K562 (cell line): ENCODE data around the gene GNAT2. TPM values are rescaled to one million over a fixed set of nuclear protein-coding genes. Genes with fewer than 3 reads are reported as not detected.
A peak's percentile ranks its signal among the peaks of the same experiment; 100 is the strongest.

Source experiments
- ATAC-seq: fragments of 200-7000 bp; cut with Tn5 transposase; 3 replicates; pipeline ENCODE4 v1.9.1; 2020; ENCODE audit warnings: moderate library complexity
- BruUV-seq: library from RNA; stranded (reverse); fragments of 400-500 nt; replicated peaks from 2 replicates; lab custom pipeline; 2021; lab: Mats Ljungman, UMichigan
- CTCF ChIA-PET: fragments of 300-600 bp; formaldehyde crosslinking; extraction: SDS; loops from one replicate; lab custom pipeline; 2021; ENCODE audit warnings: low intra/inter-chr PET ratio; lab: Yijun Ruan, JAX
- POLR2A ChIA-PET: fragments of 300-600, 350-650 bp; sonication (Branson Sonifier 250); formaldehyde crosslinking; extraction: SDS; loops from one replicate; lab custom pipeline; 2021; ENCODE audit warnings: antibody characterized with exemption, inconsistent platforms; lab: Yijun Ruan, JAX
- DNase-seq, 4 experiments: peaks; one replicate each; pipeline versions ENCODE4 v3.0.0 to v3.0.0-alpha.2; 2011 to 2018; ENCODE audit warnings: low spot score in 3 of 4, mixed read lengths in 3 of 4; ENCODE audit errors: extremely low read depth in 1 of 4
- FAIRE-seq: peaks from 2 replicates; lab custom pipeline; 2011; peaks lifted over from hg19 to GRCh38; lab: Jason Lieb, UNC
- H2AFZ ChIP-seq: 2 replicates; pipeline ENCODE4 v1.6.0; 2011; ENCODE audit warnings: low read depth, low read length, control low read depth, inconsistent platforms
- H3K27ac ChIP-seq: fragments of 200-600 bp; 3 replicates; pipeline ENCODE4 v1.8.0; 2011; ENCODE audit warnings: low read depth, mild to moderate bottlenecking, control low read depth, inconsistent platforms, low read length, moderate library complexity, mixed read lengths; ENCODE audit errors: extremely low read depth
- H3K27me3 ChIP-seq, 2 experiments: fragments of 300-600 bp in 1 of 2; 2 replicates in 1 of 2; 3 replicates in 1 of 2; pipeline versions ENCODE4 v1.6.0 to v1.8.0; 2011; ENCODE audit warnings: inconsistent platforms in 2 of 2, low read length in 2 of 2, mild to moderate bottlenecking in 1 of 2, mixed read lengths in 1 of 2, moderate library complexity in 1 of 2; ENCODE audit not compliant: control insufficient read depth in 2 of 2, insufficient read depth in 2 of 2
- H3K36me3 ChIP-seq: fragments of 300-600 bp; 3 replicates; pipeline ENCODE4 v1.8.0; 2011; ENCODE audit warnings: mild to moderate bottlenecking, low read length, inconsistent platforms; ENCODE audit not compliant: control insufficient read depth, insufficient read depth
- H3K4me1 ChIP-seq, 2 experiments: fragments of 200-600 bp in 1 of 2; replicated peaks in 1 of 2; 2 replicates in 1 of 2; 3 replicates in 1 of 2; pipeline versions ENCODE4 v1.5.1 to v1.8.0; 2011; ENCODE audit warnings: inconsistent platforms in 2 of 2, low read length in 2 of 2, mild to moderate bottlenecking in 1 of 2, mixed read lengths in 1 of 2, moderate library complexity in 1 of 2; ENCODE audit not compliant: control insufficient read depth in 2 of 2, insufficient read depth in 2 of 2
- H3K4me2 ChIP-seq: 2 replicates; pipeline ENCODE4 v1.6.1; 2011; ENCODE audit warnings: low read length, control low read depth, inconsistent platforms, mixed read lengths; ENCODE audit not compliant: insufficient read depth
- H3K4me3 ChIP-seq: fragments of 200-600 bp; sonication (generic), shearing (Covaris generic); 2 replicates; pipeline ENCODE4 v1.5.1; 2016; ENCODE audit warnings: control low read depth, inconsistent platforms
- H3K79me2 ChIP-seq: fragments of 200-600 bp; 3 replicates; pipeline ENCODE4 v1.8.0; 2011; ENCODE audit warnings: low read length, inconsistent platforms; ENCODE audit not compliant: control insufficient read depth, insufficient read depth
- H3K9ac ChIP-seq, 2 experiments: 2 replicates each; pipeline versions ENCODE4 v1.6.0 to v1.6.1; 2011; ENCODE audit warnings: low read depth in 2 of 2, low read length in 2 of 2, control low read depth in 1 of 2, inconsistent platforms in 1 of 2, mild to moderate bottlenecking in 1 of 2, mixed read lengths in 1 of 2; ENCODE audit not compliant: insufficient read depth in 1 of 2
- H3K9me1 ChIP-seq: one replicate; pipeline ENCODE4 v1.6.0; 2011; ENCODE audit warnings: inconsistent platforms, mild to moderate bottlenecking, low read length, moderate library complexity; ENCODE audit not compliant: control insufficient read depth, insufficient read depth
- H3K9me3 ChIP-seq: replicated peaks from 2 replicates; pipeline ENCODE4 v1.5.1; 2011; ENCODE audit warnings: low read depth, low read length, inconsistent platforms; ENCODE audit not compliant: control insufficient read depth, insufficient read depth
- H4K20me1 ChIP-seq: replicated peaks from 2 replicates; pipeline ENCODE4 v1.6.1; 2011; ENCODE audit warnings: low read length, inconsistent platforms, mixed read lengths; ENCODE audit not compliant: control insufficient read depth, insufficient read depth
- NCOA4 ChIP-seq: fragments of 450-650 bp; IDR thresholded peaks from 2 replicates; pipeline ENCODE4 v1.6.1; 2018; ENCODE audit warnings: mild to moderate bottlenecking; ENCODE audit not compliant: partially characterized antibody
- NR4A1 ChIP-seq, 2 experiments: fragments of 250-450 bp in 1 of 2; fragments of 450-650 bp in 1 of 2; sonication (Bioruptor Pico) in 1 of 2; IDR thresholded peaks; 2 replicates each; pipeline versions ENCODE4 v1.4.0 to v1.6.1; 2016 to 2020; ENCODE audit warnings: mild to moderate bottlenecking in 2 of 2, missing compliant biosample characterization in 1 of 2, missing genetic modification characterization in 1 of 2, moderate library complexity in 1 of 2
- RBFOX2 ChIP-seq: fragments of 200-400 bp; formaldehyde crosslinking; IDR thresholded peaks from 2 replicates; pipeline ENCODE4 v1.6.1; 2017; ENCODE audit warnings: low read depth, mild to moderate bottlenecking, low read length, moderate library complexity
- TEAD4 ChIP-seq, 2 experiments: sonication (generic) in 1 of 2; formaldehyde crosslinking in 1 of 2; IDR thresholded peaks; 2 replicates each; pipeline versions ENCODE4 v1.6.1 to v1.8.0; 2012 to 2022; ENCODE audit warnings: borderline replicate concordance in 1 of 2, inconsistent platforms in 1 of 2, low read length in 1 of 2, mild to moderate bottlenecking in 1 of 2, missing genetic modification reagents in 1 of 2
- TRIM28 ChIP-seq: fragments of 450-650 bp; IDR thresholded peaks from 2 replicates; pipeline ENCODE4 v1.6.1; 2017
- ZNF224 ChIP-seq: sonication (generic); formaldehyde crosslinking; IDR thresholded peaks from 2 replicates; pipeline ENCODE4 v1.8.0; 2022; ENCODE audit warnings: mild to moderate bottlenecking, missing genetic modification reagents
- ZNF79 ChIP-seq: fragments of 250-450 bp; sonication (Bioruptor Pico); IDR thresholded peaks from 2 replicates; pipeline ENCODE4 v1.4.0; 2020; ENCODE audit warnings: low read depth, mild to moderate bottlenecking, moderate library complexity
- WGBS: fragments of 100-300 bp; shearing (Covaris generic); methylation state at CpG from one replicate; pipeline ENCODE4 v1.1.6; 2016; ENCODE audit warnings: low coverage, mixed read lengths; ENCODE audit not compliant: insufficient coverage; ENCODE audit errors: missing lambda C conversion rate; 5-methylcytosine and 5-hydroxymethylcytosine counted together
- in situ Hi-C: fragments of 300-500 bp; cut with MboI; formaldehyde crosslinking; loops from 4 replicates; pipeline ENCODE4 v1.15.0; 2018; ENCODE audit warnings: inconsistent platforms, mixed read lengths
- intact Hi-C: fragments of 100-400 bp; cut with micrococcal nuclease; formaldehyde crosslinking; loops from 2 replicates; pipeline ENCODE4 v1.14.2; 2022
- polyA plus RNA-seq, 8 experiments: library from polyadenylated mRNA; depleted of rRNA in 4 of 8; stranded (reverse) in 5 of 8; unstranded in 3 of 8; fragments of >200 nt; fragmentation: Nextera tagmentation in 2 of 8; fragmentation: Illumina TruSeq in 1 of 8; extraction: Ambion mirVana in 2 of 8; extraction: Trizol in 1 of 8; gene quantifications; 2 replicates each; pipeline versions ENCODE4 v1.2.1 to v1.2.3, GENCODE V29; 2011 to 2014; ENCODE audit warnings: inconsistent platforms in 1 of 8, missing spikeins in 1 of 8
- total RNA-seq, 7 experiments: library from RNA; depleted of rRNA in 6 of 7; stranded (reverse); fragments of >200 nt in 6 of 7; fragmentation: Illumina TruSeq in 2 of 7; extraction: Trizol in 2 of 7; gene quantifications; 2 replicates each; pipeline versions ENCODE4 v1.2.1 to v1.2.3, GENCODE V29; 2011 to 2021; ENCODE audit warnings: low replicate concordance in 1 of 7
- TF ChIP-seq, protein P1 (sequence below), 3 experiments: IDR thresholded peaks in 2 of 3; conservative IDR thresholded peaks in 1 of 3; 2 replicates each; pipeline ENCODE4 v1.5.1; 2011 to 2012; ENCODE audit warnings: low read length in 3 of 3, mild to moderate bottlenecking in 3 of 3, control low read depth in 2 of 3, improper control_type of control experiment in 1 of 3, inconsistent platforms in 1 of 3, low read depth in 1 of 3, mixed read lengths in 1 of 3, moderate library complexity in 1 of 3; ENCODE audit not compliant: insufficient read depth in 2 of 3
- TF ChIP-seq, protein P2 (sequence below), 2 experiments: fragments of 450-650 bp; IDR thresholded peaks; 2 replicates each; pipeline ENCODE4 v1.6.1; 2016

Gene GNAT2
- total and polyA plus RNA-seq, 9 of the 15 experiments (the other 6 are each of a cell fraction or from before 2014, with no cell fraction given), result 0.06 to 0.52 (median 0.24) TPM; not detected in 1

DNA sequence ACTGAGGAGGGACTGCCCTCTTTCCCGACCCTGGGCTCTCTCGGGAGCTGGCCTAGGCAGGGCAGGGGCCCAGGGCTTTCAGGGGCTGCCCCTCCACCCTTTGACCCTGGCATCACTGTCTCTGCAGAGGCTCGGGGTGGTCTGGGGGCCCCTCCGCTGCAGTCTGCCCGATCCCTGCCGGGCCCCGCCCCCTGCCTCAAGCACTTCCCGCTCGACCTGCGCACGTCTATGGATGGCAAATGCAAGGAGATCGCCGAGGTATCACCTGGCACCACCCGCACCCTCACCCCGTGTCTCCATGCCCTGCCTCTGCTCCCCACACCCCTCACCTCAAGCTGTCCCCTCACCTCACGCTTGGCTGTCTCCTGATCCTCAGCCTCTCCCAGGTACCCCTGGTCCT is 5.8 kb upstream of the GNAT2 start:
- Histone ChIP-seq H3K4me1 (peaks cover 20 to 70% of the 10 kb centered on the region in 2 experiments), H3K36me3 (peaks cover 44% of the 10 kb centered on the region; the same call in 2 of the 3 replicates), H3K9ac (no peak overlapping the region; a peak in 1 of 4 replicates), H3K27ac (no peak overlapping the region), H3K79me2 (peaks cover 42% of the 10 kb centered on the region), H3K9me1 (peaks cover 5% of the 10 kb centered on the region), H3K27me3 (no peaks in the 10 kb centered on the region), H3K4me2 (no peak overlapping the region), H4K20me1 (peaks cover 5% of the 10 kb centered on the region), H3K4me3 (no peak overlapping the region), H2AFZ (no peak overlapping the region), H3K9me3 (no peaks in the 10 kb centered on the region)
- ATAC-seq, result no peak
- in situ Hi-C loops, result no loop called here
- DNase-seq, result no peak
- ChIA-PET POLR2A (interaction anchor here (1.0 to 2.8 kb wide), 4 partner anchors 15 to 197 kb away, joined by 3 to 17 read pairs (median 8); partner anchors contain the start of gene GNAI3), CTCF (no interaction called here)
- intact Hi-C loops, result no loop called here
- 91% methylated on average over 14 of the region's 16 CpGs for WGBS
- no peak for FAIRE-seq
- no TSS peak for BruUV-seq
- peak; percentile 42; the same call in 1 of the 2 replicates for TF ChIP-seq RBFOX2
- no peak for TF ChIP-seq TEAD4 (IDR thresholded peaks at IDR 0.05; ENCODE audit: low read length)
- TF ChIP-seq TEAD4 (CRISPR knock-in tag; IDR thresholded peaks at IDR 0.05; ENCODE audit: borderline replicate concordance), result no peak

DNA sequence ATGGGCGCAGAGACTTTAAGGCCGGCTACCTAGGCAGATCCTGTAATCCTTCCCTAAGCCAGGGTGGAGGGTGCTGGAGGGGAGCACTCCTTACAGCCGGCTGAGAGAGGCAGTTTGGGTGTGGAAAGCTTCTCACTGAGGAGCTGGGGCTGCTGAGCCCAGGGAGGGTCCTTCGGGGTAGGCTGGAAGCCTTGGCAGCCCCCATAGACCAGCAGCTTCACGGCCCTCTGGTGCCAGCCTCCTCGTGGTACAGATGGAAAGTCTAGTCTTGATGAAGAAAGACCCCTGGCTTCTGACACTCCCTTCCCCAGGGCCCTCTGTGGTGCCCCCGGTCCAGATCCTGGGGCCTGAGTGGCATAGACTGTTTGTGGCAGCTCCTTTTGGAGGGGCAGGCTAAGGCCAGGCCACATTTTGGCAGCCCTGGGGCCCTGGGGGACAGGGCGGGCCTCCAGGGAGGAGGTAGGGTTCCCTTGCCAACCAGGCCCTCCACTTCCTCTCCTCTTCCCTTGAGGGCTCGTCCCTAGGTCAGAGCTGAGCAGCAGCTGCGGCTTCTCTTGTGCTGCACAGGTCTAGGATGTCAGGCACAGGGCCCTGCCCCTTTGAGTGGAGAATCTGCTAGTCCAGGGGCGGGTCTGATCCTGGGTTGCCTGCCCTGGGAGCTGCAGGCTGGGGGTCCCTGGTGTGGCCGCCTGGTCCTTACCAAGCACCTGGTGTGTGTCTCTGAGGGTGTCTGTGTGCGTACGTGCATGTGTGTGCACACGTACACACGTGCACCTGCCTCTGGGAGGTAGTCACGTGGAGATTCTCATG is 5.0 kb upstream of the GNAT2 start:
- no TSS peak for BruUV-seq
- Histone ChIP-seq H2AFZ (no peak overlapping the region), H4K20me1 (peaks cover 5% of the 10 kb centered on the region), H3K79me2 (peaks cover 49% of the 10 kb centered on the region), H3K27ac (no peak overlapping the region), H3K27me3 (no peaks in the 10 kb centered on the region), H3K9me1 (peaks cover under 1% of the 10 kb centered on the region), H3K9ac (peak overlapping the region in 1 of 2 experiments; percentile 66; a peak in 2 of 4 replicates), H3K36me3 (peaks cover 36% of the 10 kb centered on the region; the same call in 2 of the 3 replicates), H3K4me1 (peaks cover 20 to 75% of the 10 kb centered on the region in 2 experiments), H3K9me3 (no peaks in the 10 kb centered on the region), H3K4me3 (no peak overlapping the region), H3K4me2 (no peak overlapping the region)
- POLR2A ChIA-PET, result interaction anchor here (1.0 to 2.8 kb wide), 5 partner anchors 16 to 198 kb away, joined by 3 to 17 read pairs (median 7); partner anchors contain the start of gene GNAI3
- no peak for ATAC-seq
- no peak for FAIRE-seq
- in situ Hi-C loops (loop anchor here (5.0 kb wide), 1 partner anchor 77 kb away; the partner anchor contains the start of gene GNAI3), intact Hi-C loops (no loop called here)
- 81% methylated on average over 14 of the region's 17 CpGs for WGBS
- DNase-seq, result no peak
- CTCF ChIA-PET, result no interaction called here
- TF ChIP-seq, protein P1, sequence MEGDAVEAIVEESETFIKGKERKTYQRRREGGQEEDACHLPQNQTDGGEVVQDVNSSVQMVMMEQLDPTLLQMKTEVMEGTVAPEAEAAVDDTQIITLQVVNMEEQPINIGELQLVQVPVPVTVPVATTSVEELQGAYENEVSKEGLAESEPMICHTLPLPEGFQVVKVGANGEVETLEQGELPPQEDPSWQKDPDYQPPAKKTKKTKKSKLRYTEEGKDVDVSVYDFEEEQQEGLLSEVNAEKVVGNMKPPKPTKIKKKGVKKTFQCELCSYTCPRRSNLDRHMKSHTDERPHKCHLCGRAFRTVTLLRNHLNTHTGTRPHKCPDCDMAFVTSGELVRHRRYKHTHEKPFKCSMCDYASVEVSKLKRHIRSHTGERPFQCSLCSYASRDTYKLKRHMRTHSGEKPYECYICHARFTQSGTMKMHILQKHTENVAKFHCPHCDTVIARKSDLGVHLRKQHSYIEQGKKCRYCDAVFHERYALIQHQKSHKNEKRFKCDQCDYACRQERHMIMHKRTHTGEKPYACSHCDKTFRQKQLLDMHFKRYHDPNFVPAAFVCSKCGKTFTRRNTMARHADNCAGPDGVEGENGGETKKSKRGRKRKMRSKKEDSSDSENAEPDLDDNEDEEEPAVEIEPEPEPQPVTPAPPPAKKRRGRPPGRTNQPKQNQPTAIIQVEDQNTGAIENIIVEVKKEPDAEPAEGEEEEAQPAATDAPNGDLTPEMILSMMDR (IDR thresholded peaks at IDR 0.05 in 2 of 3, conservative IDR thresholded peaks at IDR 0.05 in 1 of 3; ENCODE audit: insufficient read depth in 2 of 3, low read depth in 1 of 3, low read length in 3 of 3), result no peak
- TF ChIP-seq, protein P2, sequence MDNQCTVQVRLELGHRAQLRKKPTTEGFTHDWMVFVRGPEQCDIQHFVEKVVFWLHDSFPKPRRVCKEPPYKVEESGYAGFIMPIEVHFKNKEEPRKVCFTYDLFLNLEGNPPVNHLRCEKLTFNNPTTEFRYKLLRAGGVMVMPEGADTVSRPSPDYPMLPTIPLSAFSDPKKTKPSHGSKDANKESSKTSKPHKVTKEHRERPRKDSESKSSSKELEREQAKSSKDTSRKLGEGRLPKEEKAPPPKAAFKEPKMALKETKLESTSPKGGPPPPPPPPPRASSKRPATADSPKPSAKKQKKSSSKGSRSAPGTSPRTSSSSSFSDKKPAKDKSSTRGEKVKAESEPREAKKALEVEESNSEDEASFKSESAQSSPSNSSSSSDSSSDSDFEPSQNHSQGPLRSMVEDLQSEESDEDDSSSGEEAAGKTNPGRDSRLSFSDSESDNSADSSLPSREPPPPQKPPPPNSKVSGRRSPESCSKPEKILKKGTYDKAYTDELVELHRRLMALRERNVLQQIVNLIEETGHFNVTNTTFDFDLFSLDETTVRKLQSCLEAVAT (IDR thresholded peaks at IDR 0.05), result no peak
- TF ChIP-seq NCOA4 (no peak), ZNF224 (no peak), TRIM28 (no peak), NR4A1 (CRISPR knock-in tag; IDR thresholded peaks at IDR 0.05) (no peak), NR4A1 (tag; IDR thresholded peaks at IDR 0.05) (no peak), ZNF79 (CRISPR knock-in tag) (no peak)
